H1 (cell line): ENCODE data around the gene STAC2. TPM values are rescaled to one million over a fixed set of nuclear protein-coding genes. Genes with fewer than 3 reads are reported as not detected.

Experiments
- CTCF ChIA-PET: fragments of 300-600 bp; sonication (Branson Sonifier 250); formaldehyde crosslinking; loops from one replicate; lab custom pipeline; 2021; ENCODE audit not compliant: partially characterized antibody; lab: Charles Lee
- POLR2A ChIA-PET: fragments of 300-600 bp; sonication (Branson Sonifier 250); formaldehyde crosslinking; loops from one replicate; lab custom pipeline; 2021; ENCODE audit warnings: inconsistent platforms; ENCODE audit not compliant: partially characterized antibody; lab: Charles Lee
- DNase-seq, 2 experiments: peaks; one replicate each; pipeline versions ENCODE4 v3.0.0 to v3.0.0-alpha.2; 2010 to 2022; ENCODE audit warnings: low spot score in 2 of 2, low read depth in 1 of 2, mixed read lengths in 1 of 2
- FAIRE-seq: peaks from 2 replicates; lab custom pipeline; 2011; peaks lifted over from hg19 to GRCh38; lab: Jason Lieb, UNC
- H2AFZ ChIP-seq: 2 replicates; pipeline ENCODE4 v1.8.1; 2012; ENCODE audit warnings: low read length, inconsistent platforms
- H2AK5ac ChIP-seq: 2 replicates; pipeline ENCODE4 v1.6.1; 2013; ENCODE audit warnings: low read depth, low read length
- H2BK120ac ChIP-seq: replicated peaks from 2 replicates; pipeline ENCODE3; 2013; ENCODE audit warnings: low read depth, low read length, inconsistent platforms
- H2BK12ac ChIP-seq: 2 replicates; pipeline ENCODE4 v1.6.1; 2013; ENCODE audit warnings: low read depth, low read length
- H2BK15ac ChIP-seq: 2 replicates; pipeline ENCODE4 v1.6.1; 2013; ENCODE audit warnings: low read length
- H2BK20ac ChIP-seq: 2 replicates; pipeline ENCODE4 v1.6.1; 2013; ENCODE audit warnings: low read length
- H2BK5ac ChIP-seq: 2 replicates; pipeline ENCODE4 v1.6.1; 2013; ENCODE audit warnings: low read depth, low read length
- H3K14ac ChIP-seq: 2 replicates; pipeline ENCODE4 v1.6.1; 2013; ENCODE audit warnings: inconsistent platforms; ENCODE audit not compliant: insufficient read length
- H3K18ac ChIP-seq: 2 replicates; pipeline ENCODE4 v1.6.1; 2013; ENCODE audit warnings: low read length; ENCODE audit errors: extremely low read depth
- H3K23ac ChIP-seq: 2 replicates; pipeline ENCODE4 v1.6.1; 2013; ENCODE audit warnings: inconsistent platforms; ENCODE audit not compliant: insufficient read length
- H3K23me2 ChIP-seq: 2 replicates; pipeline ENCODE4 v1.6.1; 2013; ENCODE audit warnings: low read depth, low read length
- H3K27ac ChIP-seq: 2 replicates; pipeline ENCODE4 v1.6.1; 2011; ENCODE audit warnings: low read depth, low read length, inconsistent platforms
- H3K27me3 ChIP-seq, 4 experiments: replicated peaks in 1 of 4; 1 replicate in 1 of 4; 2 replicates in 3 of 4; pipeline versions ENCODE4 v1.6.1 to v1.8.1; 2011 to 2013; ENCODE audit warnings: low read length in 3 of 4, mild to moderate bottlenecking in 3 of 4, inconsistent platforms in 2 of 4, mixed read lengths in 2 of 4, moderate library complexity in 1 of 4; ENCODE audit not compliant: control insufficient read depth in 3 of 4, insufficient read depth in 3 of 4; ENCODE audit errors: extremely low read depth in 1 of 4
- H3K36me3 ChIP-seq, 4 experiments: 2 replicates each; pipeline versions ENCODE4 v1.6.1 to v1.8.1; 2011 to 2013; ENCODE audit warnings: mild to moderate bottlenecking in 4 of 4, low read length in 3 of 4, moderate library complexity in 2 of 4, control low read depth in 1 of 4, inconsistent platforms in 1 of 4; ENCODE audit not compliant: insufficient read depth in 4 of 4, control insufficient read depth in 2 of 4
- H3K4ac ChIP-seq: replicated peaks from 2 replicates; pipeline ENCODE3; 2013; ENCODE audit warnings: low read length, low read depth, mixed read lengths, inconsistent platforms; ENCODE audit not compliant: insufficient read length
- H3K4me1 ChIP-seq, 4 experiments: replicated peaks in 1 of 4; 1 replicate in 1 of 4; 2 replicates in 3 of 4; pipeline versions ENCODE4 v1.6.1 to v1.8.1; 2011 to 2013; ENCODE audit warnings: low read length in 3 of 4, inconsistent platforms in 2 of 4, mixed read lengths in 1 of 4; ENCODE audit not compliant: insufficient read depth in 4 of 4, control insufficient read depth in 3 of 4
- H3K4me2 ChIP-seq, 2 experiments: 2 replicates each; pipeline versions ENCODE4 v1.6.1 to v1.8.1; 2011 to 2013; ENCODE audit warnings: low read depth in 2 of 2, low read length in 2 of 2, control low read depth in 1 of 2, inconsistent platforms in 1 of 2, mild to moderate bottlenecking in 1 of 2; ENCODE audit not compliant: insufficient read depth in 1 of 2
- H3K4me3 ChIP-seq, 4 experiments: fragments of 200-600, 300-600 bp in 1 of 4; sonication (generic), shearing (Covaris generic), sonication (Bioruptor Twin) in 1 of 4; 2 replicates each; pipeline versions ENCODE4 v1.5.1 to v1.8.1; 2011 to 2016; ENCODE audit warnings: low read length in 4 of 4, low read depth in 3 of 4, control low read depth in 2 of 4, inconsistent platforms in 2 of 4, mild to moderate bottlenecking in 2 of 4, mixed read lengths in 1 of 4, moderate library complexity in 1 of 4; ENCODE audit not compliant: insufficient read depth in 2 of 4; ENCODE audit errors: extremely low read depth in 1 of 4
- H3K56ac ChIP-seq: replicated peaks from 2 replicates; pipeline ENCODE3; 2013; ENCODE audit warnings: low read depth, mild to moderate bottlenecking, mixed read lengths, low read length, inconsistent platforms; ENCODE audit not compliant: insufficient read length
- H3K79me1 ChIP-seq: 2 replicates; pipeline ENCODE4 v1.6.1; 2013; ENCODE audit warnings: low read depth, low read length, control low read depth
- H3K79me2 ChIP-seq, 2 experiments: 2 replicates each; pipeline versions ENCODE4 v1.6.1 to v1.8.1; 2012 to 2013; ENCODE audit warnings: low read length in 2 of 2, mild to moderate bottlenecking in 2 of 2, inconsistent platforms in 1 of 2; ENCODE audit not compliant: insufficient read depth in 2 of 2, control insufficient read depth in 1 of 2
- H3K9ac ChIP-seq, 4 experiments: replicated peaks in 1 of 4; 1 replicate in 1 of 4; 2 replicates in 3 of 4; pipeline versions ENCODE4 v1.6.1 to v1.8.1; 2011 to 2013; ENCODE audit warnings: low read depth in 3 of 4, low read length in 3 of 4, control low read depth in 2 of 4, mild to moderate bottlenecking in 2 of 4, moderate library complexity in 2 of 4, inconsistent platforms in 1 of 4; ENCODE audit errors: extremely low read depth in 1 of 4
- H3K9me3 ChIP-seq, 2 experiments: 2 replicates each; pipeline versions ENCODE4 v1.6.1 to v1.8.1; 2012 to 2013; ENCODE audit warnings: mild to moderate bottlenecking in 2 of 2, moderate library complexity in 2 of 2, control low read depth in 1 of 2, inconsistent platforms in 1 of 2, low read depth in 1 of 2, low read length in 1 of 2, mixed read lengths in 1 of 2; ENCODE audit not compliant: insufficient read depth in 2 of 2
- H4K20me1 ChIP-seq, 2 experiments: replicated peaks in 1 of 2; 2 replicates each; pipeline versions ENCODE3 to v1.8.1; 2011 to 2013; ENCODE audit warnings: inconsistent platforms in 2 of 2, low read length in 2 of 2, mild to moderate bottlenecking in 1 of 2; ENCODE audit not compliant: insufficient read depth in 2 of 2, control insufficient read depth in 1 of 2
- H4K5ac ChIP-seq: 2 replicates; pipeline ENCODE4 v1.6.1; 2013; ENCODE audit warnings: low read length, low read depth, mixed read lengths, inconsistent platforms; ENCODE audit not compliant: insufficient read length
- H4K8ac ChIP-seq: 2 replicates; pipeline ENCODE4 v1.8.0; 2013; ENCODE audit warnings: mild to moderate bottlenecking, moderate library complexity, low read length, inconsistent platforms; ENCODE audit not compliant: insufficient read depth; ENCODE audit errors: extremely low read depth
- H4K91ac ChIP-seq: replicated peaks from 2 replicates; pipeline ENCODE3; 2013; ENCODE audit warnings: low read length, mixed read lengths, inconsistent platforms; ENCODE audit not compliant: insufficient read length
- BRCA1 ChIP-seq: IDR thresholded peaks from 2 replicates; pipeline ENCODE4 v1.6.1; 2012; ENCODE audit warnings: low read depth, low read length, improper control_type of control experiment
- CHD2 ChIP-seq: IDR thresholded peaks from 2 replicates; pipeline ENCODE4 v1.6.1; 2012; ENCODE audit warnings: low read length, improper control_type of control experiment
- CTBP2 ChIP-seq: IDR thresholded peaks from 2 replicates; pipeline ENCODE4 v1.7.0; 2011; ENCODE audit warnings: borderline replicate concordance, mild to moderate bottlenecking, moderate library complexity, mixed read lengths, low read length; ENCODE audit not compliant: insufficient read depth, insufficient read length
- CTCF ChIP-seq, 3 experiments: IDR thresholded peaks; 1 replicate in 2 of 3; 2 replicates in 1 of 3; pipeline versions ENCODE4 v1.5.1 to v1.6.1; 2011; ENCODE audit warnings: low read length in 3 of 3, mild to moderate bottlenecking in 3 of 3, inconsistent platforms in 2 of 3, low read depth in 1 of 3, moderate library complexity in 1 of 3; ENCODE audit not compliant: insufficient read depth in 1 of 3; ENCODE audit errors: control extremely low read depth in 1 of 3
- GTF2F1 ChIP-seq: IDR thresholded peaks from 2 replicates; pipeline ENCODE4 v1.6.1; 2012; ENCODE audit warnings: low read depth, low read length, improper control_type of control experiment, borderline replicate concordance
- KDM4A ChIP-seq: IDR thresholded peaks from one replicate; pipeline ENCODE4 v1.7.1; 2012; ENCODE audit warnings: low read depth, mild to moderate bottlenecking, moderate library complexity, low read length, inconsistent platforms; ENCODE audit not compliant: severe bottlenecking
- POLR2A ChIP-seq, 2 experiments: IDR thresholded peaks; 1 replicate in 1 of 2; 2 replicates in 1 of 2; pipeline ENCODE4 v1.6.1; 2011; ENCODE audit warnings: low read depth in 2 of 2, low read length in 2 of 2, mild to moderate bottlenecking in 2 of 2; ENCODE audit errors: control extremely low read depth in 1 of 2
- POLR2AphosphoS5 ChIP-seq: IDR thresholded peaks from 2 replicates; pipeline ENCODE4 v1.6.1; 2011; ENCODE audit warnings: low read depth, low read length
- RAD21 ChIP-seq, 2 experiments: IDR thresholded peaks in 1 of 2; conservative IDR thresholded peaks in 1 of 2; 2 replicates each; pipeline ENCODE4 v1.6.1; 2011; ENCODE audit warnings: low read depth in 2 of 2, low read length in 2 of 2, improper control_type of control experiment in 1 of 2, inconsistent platforms in 1 of 2, mild to moderate bottlenecking in 1 of 2, moderate library complexity in 1 of 2
- SP2 ChIP-seq: IDR thresholded peaks from 2 replicates; pipeline ENCODE4 v1.6.1; 2012; ENCODE audit warnings: mild to moderate bottlenecking, low read length, inconsistent platforms
- SP4 ChIP-seq: IDR thresholded peaks from 2 replicates; pipeline ENCODE4 v1.6.1; 2012; ENCODE audit warnings: low read length, inconsistent platforms
- TCF12 ChIP-seq: IDR thresholded peaks from 2 replicates; pipeline ENCODE4 v1.6.1; 2011; ENCODE audit warnings: low read depth, mild to moderate bottlenecking, low read length
- WGBS, 2 experiments: shearing (Covaris generic) in 1 of 2; methylation state at CpG; one replicate each; pipeline versions ENCODE4 v1.1.6 to v1.1.7; 2013 to 2015; ENCODE audit warnings: low lambda C conversion rate in 2 of 2, mixed read lengths in 2 of 2, inconsistent platforms in 1 of 2, low coverage in 1 of 2, missing lambda C conversion rate in 1 of 2; ENCODE audit not compliant: insufficient replicate concordance in 2 of 2, insufficient coverage in 1 of 2, insufficient read length in 1 of 2; ENCODE audit errors: extremely low coverage in 1 of 2, missing lambda C conversion rate in 1 of 2; 5-methylcytosine and 5-hydroxymethylcytosine counted together
- polyA plus RNA-seq, 7 experiments: library from polyadenylated mRNA; depleted of rRNA in 3 of 7; stranded (reverse) in 5 of 7; unstranded in 2 of 7; fragments of >200 nt in 5 of 7; fragments of 200-250 nt in 2 of 7; gene quantifications; 1 replicate in 5 of 7; 2 replicates in 1 of 7; 4 replicates in 1 of 7; pipeline versions ENCODE4 v1.2.1 to v1.2.3, GENCODE V29; 2011 to 2013; ENCODE audit warnings: missing spikeins in 2 of 7, mixed read lengths in 2 of 7
- total RNA-seq: library from RNA; stranded (reverse); fragmentation: NEBNext Ultra II Directional; extraction: Animal tissue kit (Norgen Biotek cat#: 25700); gene quantifications from 2 replicates; pipeline ENCODE4 v1.2.1, GENCODE V29; 2021

The STAC2 gene
- total and polyA plus RNA-seq, 2 of the 8 experiments (the other 6 are each of a cell fraction or from before 2014, with no cell fraction given) = 1.5 to 6.0 TPM

- no peak overlapping the region for H3K4me2 ChIP-seq
- H3K79me1 ChIP-seq = no peaks in the 10 kb centered on the region; the same call in 1 of the 2 replicates
- H3K79me2 ChIP-seq = no peaks in the 10 kb centered on the region
- no peak overlapping the region for H3K18ac ChIP-seq
- H3K14ac ChIP-seq = no peak overlapping the region
- H3K9me3 ChIP-seq = no peaks in the 10 kb centered on the region
- peaks cover 25 to 52% (median 39%) of the 10 kb centered on the region in 4 experiments for H3K36me3 ChIP-seq
- no peak overlapping the region for H2BK15ac ChIP-seq
- no peak overlapping the region for H3K4me3 ChIP-seq
- ChIA-PET CTCF (interaction anchor here (0.7 to 3.7 kb wide), 12 partner anchors 9 to 200 kb away, joined by 3 to 21 read pairs (median 4); no protein-coding TSS in a partner anchor), POLR2A (interaction anchor here (1.4 to 2.2 kb wide), 4 partner anchors 9 to 23 kb away, joined by 3 to 9 read pairs (median 4); partner anchors contain the start of gene RPL19)
- 90% methylated on average over 5 of the region's 5 CpGs; no CpG with 5 or more reads in 1 of the 2 experiments for WGBS, 2 experiments
- no peak overlapping the region for H3K27ac ChIP-seq
- H3K23me2 ChIP-seq = no peaks in the 10 kb centered on the region
- H3K4ac ChIP-seq = no peak overlapping the region
- no peak overlapping the region for H4K91ac ChIP-seq
- H2AK5ac ChIP-seq = no peak overlapping the region
- H3K4me1 ChIP-seq = no peaks in the 10 kb centered on the region
- no peak overlapping the region for H3K56ac ChIP-seq
- no peak overlapping the region for H2BK120ac ChIP-seq
- no peak overlapping the region for H3K23ac ChIP-seq
- FAIRE-seq = no peak
- H4K8ac ChIP-seq = no peak overlapping the region
- no peak for DNase-seq
- H4K20me1 ChIP-seq = peaks cover 0 to 17% of the 10 kb centered on the region in 2 experiments
- H2BK5ac ChIP-seq = no peak overlapping the region
- no peaks in the 10 kb centered on the region for H3K27me3 ChIP-seq
- H2AFZ ChIP-seq = no peak overlapping the region
- H3K9ac ChIP-seq = no peak overlapping the region
- H2BK12ac ChIP-seq = no peak overlapping the region
- no peak overlapping the region for H2BK20ac ChIP-seq
- no peak overlapping the region for H4K5ac ChIP-seq
- TF ChIP-seq SP2 = no peak
- TF ChIP-seq CHD2 = no peak
- no peak for TF ChIP-seq KDM4A
- no peak for TF ChIP-seq SP4
- TF ChIP-seq TCF12 = no peak
- TF ChIP-seq GTF2F1 = no peak
- TF ChIP-seq POLR2A (IDR thresholded peaks at IDR 0.05; ENCODE audit: control extremely low read depth in 1 of 2, low read depth in 2 of 2, low read length in 2 of 2) = no peak
- TF ChIP-seq CTBP2 = no peak
- TF ChIP-seq CTCF (IDR thresholded peaks at IDR 0.05; ENCODE audit: control extremely low read depth in 1 of 3, insufficient read depth in 1 of 3, low read depth in 1 of 3, low read length in 3 of 3) = no peak
- no peak for TF ChIP-seq RAD21 (IDR thresholded peaks at IDR 0.05 in 1 of 2, conservative IDR thresholded peaks at IDR 0.05 in 1 of 2; ENCODE audit: low read depth in 2 of 2, low read length in 2 of 2)
- TF ChIP-seq POLR2AphosphoS5 = no peak
- TF ChIP-seq BRCA1 = no peak
Measured at GRCh38 chr17:39183045-39183444, 42.7 kb downstream of the STAC2 start.
